Body of pancreas (tissue), 4 donors: Measurements from ENCODE around the gene TARS2. TPM values are rescaled to one million over a fixed set of nuclear protein-coding genes. Genes with fewer than 3 reads are reported as not detected.

Source experiments
- ATAC-seq: fragments of 150-250 bp; one replicate; pipeline ENCODE4 v1.9.1; 2016
- DNase-seq, 4 donors: peaks; one replicate each; pipeline ENCODE4 v3.0.0-alpha.2; 2019
- H3K27ac ChIP-seq, 4 donors: fragments of 200-600 bp; sonication (generic); 1 replicate in 3 of 4; 2 replicates in 1 of 4; pipeline versions ENCODE4 v1.5.1 to v1.6.1; 2016 to 2019; ENCODE audit warnings: mild to moderate bottlenecking in 1 of 4, mixed read lengths in 1 of 4, moderate library complexity in 1 of 4
- H3K27me3 ChIP-seq, 2 donors: fragments of 200-600 bp; sonication (generic); one replicate each; pipeline ENCODE4 v1.6.0; 2016; ENCODE audit warnings: mild to moderate bottlenecking in 1 of 2
- H3K36me3 ChIP-seq, 2 donors: fragments of 200-600 bp; sonication (generic); replicated peaks in 1 of 2; 2 replicates each; pipeline ENCODE4 v1.5.1; 2016; ENCODE audit warnings: low read depth in 2 of 2; ENCODE audit not compliant: insufficient read depth in 1 of 2
- H3K4me1 ChIP-seq: fragments of 200-600 bp; sonication (generic); one replicate; pipeline ENCODE4 v1.6.0; 2016
- H3K4me3 ChIP-seq, 2 donors: fragments of 200-600 bp; sonication (generic); 1 replicate in 1 of 2; 2 replicates in 1 of 2; pipeline ENCODE4 v1.5.1; 2016 to 2019
- H3K9me3 ChIP-seq, 3 donors: fragments of 200-600 bp; sonication (generic); 1 replicate in 2 of 3; 2 replicates in 1 of 3; pipeline ENCODE4 v1.5.1; 2016
- CTCF ChIP-seq, 7 experiments: fragments of 450-650 bp in 4 of 7; fragments of 200-600 bp in 3 of 7; sonication (generic) in 3 of 7; IDR thresholded peaks; one replicate each; pipeline ENCODE4 v1.5.1; 2016 to 2019; ENCODE audit warnings: antibody characterized with exemption in 7 of 7
- POLR2A ChIP-seq, 3 donors: fragments of 450-650 bp; IDR thresholded peaks; one replicate each; pipeline ENCODE4 v1.6.1; 2016; ENCODE audit warnings: antibody characterized with exemption in 3 of 3, mild to moderate bottlenecking in 2 of 3
- WGBS, 2 donors: methylation state at CpG; one replicate each; pipeline ENCODE4 v1.1.5; 2017; 5-methylcytosine and 5-hydroxymethylcytosine counted together
- intact Hi-C: fragments of 100-400 bp; cut with DNase I; formaldehyde crosslinking; loops from one replicate; pipeline ENCODE4 v1.15.1; 2023
- total RNA-seq, 2 donors: library from RNA; depleted of rRNA; stranded (reverse); fragments of >200 nt; gene quantifications; one replicate each; pipeline ENCODE4 v1.1.0, GENCODE V29; 2016

TARS2 gene
- total RNA-seq, 2 donors from 2014 or later, result 4.3 to 7.0 TPM

GRCh38 chr1:150549496-150550221 is 62.4 kb downstream of the TARS2 start:
- peak overlapping the region in 2 of 4 donors; percentile 48 to 52 for H3K27ac ChIP-seq
- WGBS, 2 donors, result 15 to 54% methylated on average over 5 to 31 of the region's 43 CpGs
- no peaks in the 10 kb centered on the region for H3K36me3 ChIP-seq
- intact Hi-C loops, result loop anchor here (10.0 kb wide), 1 partner anchor 85 kb away; no protein-coding TSS in a partner anchor
- ATAC-seq (peak; percentile 19), DNase-seq (peak in 2 of 4 donors; percentile 37 to 45)
- H3K9me3 ChIP-seq, result no peaks in the 10 kb centered on the region
- TF ChIP-seq POLR2A (IDR thresholded peaks at IDR 0.05) (peak in 1 of 3 donors; percentile 13), CTCF (IDR thresholded peaks at IDR 0.05) (no peak)
- no peaks in the 10 kb centered on the region for H3K27me3 ChIP-seq
- peaks cover 29% of the 10 kb centered on the region for H3K4me1 ChIP-seq
- no peak overlapping the region for H3K4me3 ChIP-seq

- H3K4me1 ChIP-seq, result peaks cover 29% of the 10 kb centered on the region
- H3K9me3 ChIP-seq, result no peaks in the 10 kb centered on the region
- peak overlapping the region in 2 of 4 donors; percentile 34 to 52 for H3K27ac ChIP-seq
- WGBS, 2 donors, result 64 to 66% methylated on average over 22 of the region's 22 CpGs
- H3K4me3 ChIP-seq, result no peak overlapping the region
- TF ChIP-seq CTCF (IDR thresholded peaks at IDR 0.05), result no peak
- no peak for TF ChIP-seq POLR2A (IDR thresholded peaks at IDR 0.05)
- peak in 1 of 4 donors; percentile 10 for DNase-seq
- H3K36me3 ChIP-seq, result no peaks in the 10 kb centered on the region
- ATAC-seq, result no peak
- intact Hi-C loops, result loop anchor here (10.0 kb wide), 1 partner anchor 86 kb away; no protein-coding TSS in a partner anchor
- H3K27me3 ChIP-seq, result no peaks in the 10 kb centered on the region
Observed at GRCh38 chr1:150550222-150551050, 63.2 kb downstream of the TARS2 start.

GRCh38 chr1:150551051-150551783 is 64.0 kb downstream of the TARS2 start:
- H3K36me3 ChIP-seq, result no peaks in the 10 kb centered on the region
- ATAC-seq (no peak), DNase-seq (peak in 1 of 4 donors; percentile 33)
- no peak overlapping the region for H3K4me3 ChIP-seq
- H3K27me3 ChIP-seq, result no peaks in the 10 kb centered on the region
- WGBS, 2 donors, result 68 to 89% methylated on average over 10 to 11 of the region's 11 CpGs
- intact Hi-C loops, result loop anchor here (10.0 kb wide), 1 partner anchor 86 kb away; no protein-coding TSS in a partner anchor
- TF ChIP-seq CTCF (IDR thresholded peaks at IDR 0.05) (no peak), POLR2A (IDR thresholded peaks at IDR 0.05) (no peak)
- no peaks in the 10 kb centered on the region for H3K9me3 ChIP-seq
- H3K4me1 ChIP-seq, result peaks cover 29% of the 10 kb centered on the region
- H3K27ac ChIP-seq, result peak overlapping the region in 2 of 4 donors; percentile 34 to 52

- DNase-seq (no peak), ATAC-seq (no peak)
- Histone ChIP-seq H3K9me3 (no peaks in the 10 kb centered on the region), H3K27me3 (no peaks in the 10 kb centered on the region), H3K4me3 (no peak overlapping the region), H3K36me3 (no peaks in the 10 kb centered on the region), H3K4me1 (peaks cover 29% of the 10 kb centered on the region), H3K27ac (peak overlapping the region in 3 of 4 donors; percentile 9 to 58 (median 51))
- TF ChIP-seq POLR2A (IDR thresholded peaks at IDR 0.05) (no peak), CTCF (IDR thresholded peaks at IDR 0.05) (no peak)
- intact Hi-C loops, result loop anchor here (10.0 kb wide), 1 partner anchor 87 kb away; no protein-coding TSS in a partner anchor
- 23 to 71% methylated on average over 1 of the region's 1 CpG for WGBS, 2 donors
Observed at GRCh38 chr1:150551784-150552127, 64.5 kb downstream of the TARS2 start.
